Natural killer cell (primary cell): ENCODE results near the gene DNLZ. TPM values are rescaled to one million over a fixed set of nuclear protein-coding genes. Genes with fewer than 3 reads are reported as not detected.

Source experiments
- ATAC-seq, 3 donors: fragments of 150-1000 bp in 2 of 3; fragments of 200-7000 bp in 1 of 3; cut with Tn5 transposase; 1 replicate in 1 of 3; 2 replicates in 2 of 3; pipeline ENCODE4 v1.10.0; 2021; ENCODE audit warnings: mild to moderate bottlenecking in 2 of 3, moderate library complexity in 2 of 3
- DNase-seq, 2 donors: peaks; one replicate each; pipeline versions ENCODE4 v3.0.0 to v3.0.0-alpha.2; 2013 to 2021; ENCODE audit warnings: mixed read lengths in 1 of 2
- H3K27ac ChIP-seq: one replicate; pipeline ENCODE4 v1.5.1; 2013; ENCODE audit warnings: mild to moderate bottlenecking, low read length
- H3K27me3 ChIP-seq: one replicate; pipeline ENCODE4 v1.6.1; 2013; ENCODE audit warnings: low read length; ENCODE audit not compliant: control insufficient read depth, insufficient read depth
- H3K36me3 ChIP-seq: one replicate; pipeline ENCODE4 v1.6.1; 2013; ENCODE audit warnings: low read length; ENCODE audit not compliant: control insufficient read depth, insufficient read depth
- H3K4me1 ChIP-seq: one replicate; pipeline ENCODE4 v1.6.1; 2013; ENCODE audit warnings: low read length; ENCODE audit not compliant: control insufficient read depth, insufficient read depth
- H3K4me3 ChIP-seq: one replicate; pipeline ENCODE4 v1.5.1; 2013; ENCODE audit warnings: low read length
- H3K9me3 ChIP-seq: one replicate; pipeline ENCODE4 v1.6.1; 2013; ENCODE audit warnings: low read length; ENCODE audit not compliant: control insufficient read depth, insufficient read depth
- H3K27ac Mint-ChIP-seq, 2 donors: one replicate each; pipeline ENCODE4 v1.8.0; 2022; ENCODE audit warnings: mild to moderate bottlenecking in 2 of 2, mixed read lengths in 2 of 2, moderate library complexity in 1 of 2
- H3K27me3 Mint-ChIP-seq, 2 donors: one replicate each; pipeline ENCODE4 v1.8.0; 2022; ENCODE audit warnings: low read depth in 2 of 2, mixed read lengths in 2 of 2
- H3K36me3 Mint-ChIP-seq: one replicate; pipeline ENCODE4 v1.8.0; 2022; ENCODE audit warnings: mixed read lengths
- H3K4me1 Mint-ChIP-seq, 2 donors: one replicate each; pipeline ENCODE4 v1.8.0; 2022; ENCODE audit warnings: mixed read lengths in 2 of 2
- H3K4me3 Mint-ChIP-seq: one replicate; pipeline ENCODE4 v1.8.0; 2022; ENCODE audit warnings: mild to moderate bottlenecking, moderate library complexity, mixed read lengths
- H3K9me3 Mint-ChIP-seq, 2 donors: one replicate each; pipeline ENCODE4 v1.8.0; 2022; ENCODE audit warnings: mixed read lengths in 2 of 2
- CTCF ChIP-seq: fragments of 200-600 bp; IDR thresholded peaks from one replicate; pipeline ENCODE4 v1.8.0; 2022; ENCODE audit warnings: antibody characterized with exemption
- WGBS: methylation state at CpG from one replicate; pipeline ENCODE4 v1.1.7; 2013; ENCODE audit warnings: missing lambda C conversion rate; ENCODE audit not compliant: insufficient coverage; 5-methylcytosine and 5-hydroxymethylcytosine counted together
- intact Hi-C: fragments of 100-400 bp; cut with micrococcal nuclease; formaldehyde crosslinking; loops from one replicate; pipeline ENCODE4 v1.14.2; 2022
- total RNA-seq, 4 donors: library from RNA; stranded (reverse); fragments of 120-200 nt in 1 of 4; gene quantifications; one replicate each; pipeline versions ENCODE4 v1.2.3 to v1.2.4, GENCODE V29; 2013 to 2022

DNLZ gene
- total RNA-seq, 3 donors from 2014 or later (not counting 1 experiment from before 2014, with no cell fraction given): 24.6 to 34.8 (median 28.9) TPM

DNA sequence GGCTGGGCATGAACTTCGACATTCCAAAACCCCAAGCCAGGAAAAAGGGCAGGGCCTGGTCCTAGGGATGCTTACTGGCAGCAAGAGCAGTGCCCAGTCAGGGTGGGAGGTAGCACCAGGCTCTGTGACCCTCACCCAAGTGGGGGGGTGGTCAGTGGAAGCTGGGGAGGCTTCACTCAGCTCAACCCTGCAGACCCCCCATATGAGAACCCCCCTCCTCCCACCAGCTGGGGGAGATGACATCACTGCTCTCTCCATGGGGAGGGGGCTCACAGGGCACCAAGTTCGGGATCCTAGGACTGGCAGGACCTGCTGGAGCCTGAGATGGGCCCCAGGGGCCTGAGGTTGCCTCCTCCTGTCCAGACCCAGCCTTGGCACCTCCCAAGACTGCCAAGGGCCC is 4.7 kb downstream of the DNLZ start:
- Mint-ChIP-seq H3K9me3 (no peaks in the 10 kb centered on the region), H3K36me3 (no peaks in the 10 kb centered on the region), H3K4me3 (no peak overlapping the region), H3K27ac (no peak overlapping the region), H3K27me3 (no peaks in the 10 kb centered on the region), H3K4me1 (peaks cover 0 to 5% of the 10 kb centered on the region in 2 donors)
- H3K27ac ChIP-seq: no peak overlapping the region
- intact Hi-C loops: no loop called here
- H3K4me3 ChIP-seq: no peak overlapping the region
- TF ChIP-seq CTCF: no peak
- ATAC-seq (no peak), DNase-seq (no peak)
- 68% methylated on average over 2 of the region's 2 CpGs for WGBS
- H3K4me1 ChIP-seq: peaks cover 12% of the 10 kb centered on the region
- no peaks in the 10 kb centered on the region for H3K9me3 ChIP-seq
- H3K36me3 ChIP-seq: peaks cover 2% of the 10 kb centered on the region
- no peaks in the 10 kb centered on the region for H3K27me3 ChIP-seq

- Mint-ChIP-seq H3K27me3 (no peaks in the 10 kb centered on the region), H3K9me3 (no peaks in the 10 kb centered on the region), H3K4me1 (peaks cover 0 to 5% of the 10 kb centered on the region in 2 donors), H3K36me3 (no peaks in the 10 kb centered on the region), H3K27ac (no peak overlapping the region), H3K4me3 (no peak overlapping the region)
- Histone ChIP-seq H3K4me3 (no peak overlapping the region), H3K9me3 (no peaks in the 10 kb centered on the region), H3K27ac (no peak overlapping the region), H3K27me3 (no peaks in the 10 kb centered on the region), H3K4me1 (peaks cover 8% of the 10 kb centered on the region), H3K36me3 (peaks cover 2% of the 10 kb centered on the region)
- TF ChIP-seq CTCF: no peak
- intact Hi-C loops: no loop called here
- no peak for ATAC-seq
- no peak for DNase-seq
- WGBS: 93% methylated on average over 29 of the region's 29 CpGs
Observed at GRCh38 chr9:136358016-136358415, 5.5 kb downstream of the DNLZ start.

DNA sequence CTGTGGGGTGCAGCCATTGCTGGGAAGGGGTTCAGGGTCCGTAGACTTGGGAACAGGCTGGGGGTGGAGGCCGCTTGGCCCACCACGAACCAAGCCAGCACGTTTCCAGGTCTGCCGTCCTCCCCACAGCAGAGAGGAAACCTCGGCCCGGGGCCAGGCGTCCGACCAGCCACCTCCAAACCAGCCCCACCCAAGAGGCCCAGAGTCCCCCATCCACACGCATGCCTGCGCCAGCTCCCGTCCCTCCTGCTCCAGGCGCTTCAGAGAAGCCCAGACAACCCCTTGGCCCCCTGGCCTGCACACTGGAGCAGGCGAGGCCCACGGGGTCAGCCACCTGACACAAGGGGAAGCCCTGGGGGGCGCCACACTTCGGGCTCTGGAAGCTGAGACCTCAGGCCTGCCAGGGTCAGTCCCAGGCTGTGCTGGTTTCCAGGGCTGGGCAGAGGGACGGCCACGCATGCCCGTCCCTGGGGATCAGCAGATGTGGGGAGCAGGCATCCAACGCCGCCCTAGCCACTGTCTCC is 6.3 kb downstream of the DNLZ start:
- peaks cover under 1% of the 10 kb centered on the region for H3K4me1 ChIP-seq
- Mint-ChIP-seq H3K9me3 (no peaks in the 10 kb centered on the region), H3K4me1 (peaks cover 0 to under 1% of the 10 kb centered on the region in 2 donors), H3K4me3 (no peak overlapping the region), H3K27ac (no peak overlapping the region), H3K27me3 (no peaks in the 10 kb centered on the region), H3K36me3 (no peaks in the 10 kb centered on the region)
- no peaks in the 10 kb centered on the region for H3K27me3 ChIP-seq
- DNase-seq: no peak
- TF ChIP-seq CTCF: no peak
- whole genome bisulfite sequencing: 73% methylated on average over 22 of the region's 22 CpGs
- no peak overlapping the region for H3K27ac ChIP-seq
- no peak for ATAC-seq
- intact Hi-C loops: no loop called here
- H3K36me3 ChIP-seq: peaks cover 2% of the 10 kb centered on the region
- no peaks in the 10 kb centered on the region for H3K9me3 ChIP-seq
- no peak overlapping the region for H3K4me3 ChIP-seq
